RWPE2 (cell line): ENCODE results near the gene OR10A3.

Source experiments
- ATAC-seq: fragments of 200-7000 bp; cut with Tn5 transposase; 3 replicates; pipeline ENCODE4 v1.9.1; 2021; ENCODE audit warnings: low read depth
- DNase-seq: peaks from one replicate; pipeline ENCODE4 v3.0.0-alpha.2; 2020; ENCODE audit warnings: low spot score
- H3K27ac ChIP-seq: fragments of 450-650 bp; 2 replicates; pipeline ENCODE4 v1.5.1; 2017; ENCODE audit warnings: mild to moderate bottlenecking; ENCODE audit not compliant: poor library complexity, severe bottlenecking
- H3K27me3 ChIP-seq: fragments of 250-450 bp; sonication (Bioruptor Pico); 2 replicates; pipeline ENCODE4 v1.5.1; 2021; ENCODE audit warnings: mild to moderate bottlenecking, moderate library complexity; ENCODE audit not compliant: insufficient read depth, poor library complexity, severe bottlenecking
- H3K36me3 ChIP-seq: fragments of 250-450 bp; sonication (Bioruptor Pico); 2 replicates; pipeline ENCODE4 v1.5.1; 2020; ENCODE audit warnings: low read depth, mild to moderate bottlenecking, moderate library complexity
- H3K4me1 ChIP-seq: fragments of 250-450 bp; sonication (Bioruptor Pico); 2 replicates; pipeline ENCODE4 v1.5.1; 2021; ENCODE audit warnings: mild to moderate bottlenecking, moderate library complexity; ENCODE audit not compliant: insufficient read depth, poor library complexity, severe bottlenecking
- H3K4me3 ChIP-seq: fragments of 250-450 bp; sonication (Bioruptor Pico); 2 replicates; pipeline ENCODE4 v1.5.1; 2021; ENCODE audit warnings: mild to moderate bottlenecking, moderate library complexity; ENCODE audit not compliant: severe bottlenecking
- H3K9me3 ChIP-seq: fragments of 250-450 bp; sonication (Bioruptor Pico); 2 replicates; pipeline ENCODE4 v1.5.1; 2021; ENCODE audit warnings: mild to moderate bottlenecking, moderate library complexity; ENCODE audit not compliant: severe bottlenecking
- CTCF ChIP-seq: fragments of 450-650 bp; IDR thresholded peaks from one replicate; pipeline ENCODE4 v1.5.1; 2017; ENCODE audit warnings: mild to moderate bottlenecking, moderate library complexity; ENCODE audit not compliant: poor library complexity, severe bottlenecking

Gene OR10A3

GRCh38 chr11:7981619-7982157 is 40.2 kb upstream of the OR10A3 start:
- peaks cover 21% of the 10 kb centered on the region for H3K4me1 ChIP-seq
- no peak overlapping the region for H3K4me3 ChIP-seq
- H3K36me3 ChIP-seq = no peaks in the 10 kb centered on the region
- ATAC-seq (no peak), DNase-seq (no peak)
- TF ChIP-seq CTCF = no peak
- H3K9me3 ChIP-seq = no peaks in the 10 kb centered on the region
- no peaks in the 10 kb centered on the region for H3K27me3 ChIP-seq
- H3K27ac ChIP-seq = no peak overlapping the region

GRCh38 chr11:7977232-7977917 is 35.9 kb upstream of the OR10A3 start:
- no peak for TF ChIP-seq CTCF
- ATAC-seq (peak; percentile 86), DNase-seq (no peak)
- H3K4me3 ChIP-seq = no peak overlapping the region
- peaks cover 20% of the 10 kb centered on the region for H3K4me1 ChIP-seq
- no peaks in the 10 kb centered on the region for H3K36me3 ChIP-seq
- peak overlapping the region; percentile 95 for H3K27ac ChIP-seq
- H3K9me3 ChIP-seq = no peaks in the 10 kb centered on the region
- no peaks in the 10 kb centered on the region for H3K27me3 ChIP-seq

- Histone ChIP-seq H3K27me3 (no peaks in the 10 kb centered on the region), H3K4me1 (peaks cover 20% of the 10 kb centered on the region), H3K27ac (no peak overlapping the region), H3K9me3 (no peaks in the 10 kb centered on the region), H3K4me3 (no peak overlapping the region), H3K36me3 (no peaks in the 10 kb centered on the region)
- no peak for TF ChIP-seq CTCF
- DNase-seq = no peak
- no peak for ATAC-seq
Measured at GRCh38 chr11:7974668-7975067, 33.2 kb upstream of the OR10A3 start.

GRCh38 chr11:7973011-7973410 is 31.5 kb upstream of the OR10A3 start:
- no peaks in the 10 kb centered on the region for H3K36me3 ChIP-seq
- no peak for TF ChIP-seq CTCF
- no peaks in the 10 kb centered on the region for H3K27me3 ChIP-seq
- DNase-seq (no peak), ATAC-seq (no peak)
- no peak overlapping the region for H3K27ac ChIP-seq
- H3K4me1 ChIP-seq = peaks cover 18% of the 10 kb centered on the region
- no peaks in the 10 kb centered on the region for H3K9me3 ChIP-seq
- no peak overlapping the region for H3K4me3 ChIP-seq

- Histone ChIP-seq H3K27me3 (no peaks in the 10 kb centered on the region), H3K4me1 (peaks cover 6% of the 10 kb centered on the region), H3K27ac (no peak overlapping the region), H3K9me3 (no peaks in the 10 kb centered on the region), H3K36me3 (no peaks in the 10 kb centered on the region), H3K4me3 (no peak overlapping the region)
- DNase-seq (no peak), ATAC-seq (no peak)
- no peak for TF ChIP-seq CTCF
Measured at GRCh38 chr11:7971846-7972245, 30.3 kb upstream of the OR10A3 start.
